ENCODE results near the gene TSPEAR.
"Not testable (repeated sequence)": the region's sequence is repeated elsewhere in the genome, so short reads cannot be mapped to it uniquely, and the experiment has no call there.

The TSPEAR gene

GRCh38 chr21:44658913-44659595 lies 52.3 kb downstream of the TSPEAR start:
- DNase-seq = peak in 1 of 10 donors; percentile 25
- intact Hi-C loops (cut with DNase I) = no loop called here

- peak in 1 of 10 donors; percentile 13 for DNase-seq
- intact Hi-C loops (cut with DNase I) = no loop called here
These were observed 52.8 kb downstream of the TSPEAR start for GRCh38 chr21:44658541-44658910.

- intact Hi-C loops (cut with DNase I) = no loop called here
- DNase-seq = peak in 1 of 10 donors; percentile 24
These were observed 53.5 kb downstream of the TSPEAR start, which contains the start of gene KRTAP12-3 for GRCh38 chr21:44657635-44658540. TSS of gene KRTAP12-3 (plus strand) at chr21:44657932. CDS start at chr21:44657980, 48 bp downstream.

GRCh38 chr21:44656868-44657267 lies 54.5 kb downstream of the TSPEAR start:
- intact Hi-C loops (cut with DNase I) = no loop called here
- peak in 1 of 10 donors; percentile 12 for DNase-seq

- DNase-seq = peak in 1 of 10 donors; percentile 70
- intact Hi-C loops (cut with DNase I) = no loop called here
These were observed 56.7 kb downstream of the TSPEAR start, which contains the start of gene KRTAP12-4 for GRCh38 chr21:44654576-44655175. TSS of gene KRTAP12-4 (minus strand) at chr21:44654659. CDS start at chr21:44654614, 45 bp downstream.

GRCh38 chr21:44653656-44654575 lies 57.5 kb downstream of the TSPEAR start:
- intact Hi-C loops (cut with DNase I) = no loop called here
- DNase-seq = peak in 1 of 10 donors; percentile 72

- intact Hi-C loops (cut with DNase I) = no loop called here
- DNase-seq = peak in 1 of 10 donors; percentile 71
These were observed 58.2 kb downstream of the TSPEAR start for GRCh38 chr21:44653123-44653522.

- intact Hi-C loops (cut with DNase I) = no loop called here
These were observed 60.2 kb downstream of the TSPEAR start for GRCh38 chr21:44650973-44651675.

GRCh38 chr21:44650265-44650972 lies 61.0 kb downstream of the TSPEAR start:
- intact Hi-C loops (cut with DNase I) = no loop called here
- peak in 1 of 10 donors; percentile 44 for DNase-seq

More at GRCh38 chr21:44650973-44651675, 60.2 kb downstream of the TSPEAR start:
- peak in 1 of 10 donors; percentile 33 for DNase-seq

- peak in 1 of 10 donors; percentile 48 for DNase-seq
- intact Hi-C loops (cut with DNase I) = no loop called here
These were observed 61.8 kb downstream of the TSPEAR start for GRCh38 chr21:44649521-44650100.

- intact Hi-C loops (cut with DNase I) = no loop called here
- peak in 1 of 10 donors; percentile 81 for DNase-seq
These were observed 62.6 kb downstream of the TSPEAR start for GRCh38 chr21:44648557-44649311.

- intact Hi-C loops (cut with DNase I) = no loop called here
- peak in 1 of 10 donors; percentile 57 for DNase-seq
These were observed 64.2 kb downstream of the TSPEAR start for GRCh38 chr21:44647222-44647552.

- peak in 1 of 10 donors; percentile 26 for DNase-seq
- intact Hi-C loops (cut with DNase I) = not testable (repeated sequence)
These were observed 64.8 kb downstream of the TSPEAR start, which contains the start of gene KRTAP10-11 for GRCh38 chr21:44646366-44647221. TSS of gene KRTAP10-11 (plus strand) at chr21:44646414. CDS start at chr21:44646459, 45 bp downstream.

- DNase-seq = no peak
- intact Hi-C loops (cut with DNase I) = no loop called here
These were observed 66.5 kb downstream of the TSPEAR start for GRCh38 chr21:44644878-44645277.

- no peak for DNase-seq
- intact Hi-C loops (cut with DNase I) = no loop called here
These were observed 67.5 kb downstream of the TSPEAR start for GRCh38 chr21:44643741-44644310.

GRCh38 chr21:44640761-44641160 lies 70.6 kb downstream of the TSPEAR start:
- intact Hi-C loops (cut with DNase I) = no loop called here
- DNase-seq = no peak

Data from posterior cingulate gyrus (tissue), 11 donors.